8988T (cell line): ENCODE results near the gene MYPOP.
A peak's percentile ranks its signal among the peaks of the same experiment; 100 is the strongest.

Source experiments
- DNase-seq: peaks from one replicate; pipeline ENCODE4 v3.0.0; 2011

Gene MYPOP

GRCh38 chr19:45862564-45863334 lies 39.7 kb downstream of the MYPOP start, which contains the start of gene SYMPK:
TSS of gene SYMPK (minus strand) at chr19:45863147. CDS start at chr19:45854495, 8,652 bp downstream.
- peak; percentile 96 for DNase-seq

- DNase-seq = no peak
Measured at GRCh38 chr19:45862271-45862563, 40.2 kb downstream of the MYPOP start.

- DNase-seq = no peak
Measured at GRCh38 chr19:45860359-45861259, 41.8 kb downstream of the MYPOP start.

- no peak for DNase-seq
Measured at GRCh38 chr19:45854167-45854778, 48.1 kb downstream of the MYPOP start.

- DNase-seq = no peak
Measured at GRCh38 chr19:45852983-45853382, 49.4 kb downstream of the MYPOP start.

- no peak for DNase-seq
Measured at GRCh38 chr19:45852145-45852750, 50.2 kb downstream of the MYPOP start.

- DNase-seq = no peak
Measured at GRCh38 chr19:45848922-45849321, 53.5 kb downstream of the MYPOP start.

GRCh38 chr19:45847663-45848062 lies 54.8 kb downstream of the MYPOP start:
- DNase-seq = no peak

GRCh38 chr19:45842198-45842597 lies 60.2 kb downstream of the MYPOP start:
- DNase-seq = no peak
